ENCODE data around the gene FEM1A.
A peak's percentile ranks its signal among the peaks of the same experiment; 100 is the strongest.
"Not testable (repeated sequence)": the region's sequence is repeated elsewhere in the genome, so short reads cannot be mapped to it uniquely, and the experiment has no call there.

Gene FEM1A

GRCh38 chr19:4791183-4792018, at the start of gene FEM1A:
FEM1A (plus strand) TSS chr19:4791734; CDS start chr19:4791855, 121 bp downstream.
- DNase-seq: peak; percentile 97 to 98

- no peak for DNase-seq
These were observed 48.5 kb upstream of the FEM1A start for GRCh38 chr19:4742723-4743646.

- DNase-seq: no peak
These were observed 46.9 kb upstream of the FEM1A start for GRCh38 chr19:4744451-4745174.

- not testable (repeated sequence) for DNase-seq
These were observed 46.4 kb upstream of the FEM1A start for GRCh38 chr19:4745175-4745574.

GRCh38 chr19:4745986-4746385, 45.5 kb upstream of the FEM1A start:
- no peak for DNase-seq

GRCh38 chr19:4748185-4748584, 43.3 kb upstream of the FEM1A start:
- DNase-seq: no peak

- no peak for DNase-seq
These were observed 42.9 kb upstream of the FEM1A start for GRCh38 chr19:4748589-4748988.

- DNase-seq: no peak
These were observed 41.5 kb upstream of the FEM1A start for GRCh38 chr19:4749870-4750590.

- no peak for DNase-seq
These were observed 37.3 kb upstream of the FEM1A start for GRCh38 chr19:4754248-4754647.

GRCh38 chr19:4755459-4755858, 36.1 kb upstream of the FEM1A start:
- DNase-seq: no peak

GRCh38 chr19:4758082-4758481, 33.5 kb upstream of the FEM1A start:
- no peak for DNase-seq

GRCh38 chr19:4758659-4759058, 32.9 kb upstream of the FEM1A start:
- no peak for DNase-seq

- peak; percentile 72 to 78 for DNase-seq
These were observed 31.9 kb upstream of the FEM1A start for GRCh38 chr19:4759388-4760284.

- DNase-seq: no peak
These were observed 31.3 kb upstream of the FEM1A start for GRCh38 chr19:4760285-4760650.

GRCh38 chr19:4763021-4763420, 28.5 kb upstream of the FEM1A start:
- no peak for DNase-seq

- no peak for DNase-seq
These were observed 27.2 kb upstream of the FEM1A start for GRCh38 chr19:4764393-4764660.

- DNase-seq: peak; percentile 79 to 83
These were observed 22.4 kb upstream of the FEM1A start for GRCh38 chr19:4768934-4769777.

GRCh38 chr19:4772566-4772965, 19.0 kb upstream of the FEM1A start:
- no peak for DNase-seq

GRCh38 chr19:4773047-4773640, 18.4 kb upstream of the FEM1A start:
- DNase-seq: no peak

GRCh38 chr19:4774136-4774535, 17.4 kb upstream of the FEM1A start:
- DNase-seq: no peak
